Prostate gland (tissue), 2 donors: ENCODE measurements around the gene FOXB2.
"Not testable (repeated sequence)": the region's sequence is repeated elsewhere in the genome, so short reads cannot be mapped to it uniquely, and the experiment has no call there.

ENCODE experiments used
- POLR2A ChIP-seq: fragments of 450-650 bp; IDR thresholded peaks from one replicate; pipeline ENCODE4 v1.6.1; 2016; ENCODE audit warnings: antibody characterized with exemption, mild to moderate bottlenecking
- TF ChIP-seq, protein P1 (sequence below), 4 experiments: fragments of 200-600 bp in 2 of 4; fragments of 450-650 bp in 2 of 4; sonication (generic) in 2 of 4; IDR thresholded peaks; 1 replicate in 3 of 4; 2 replicates in 1 of 4; pipeline ENCODE4 v1.5.1; 2016 to 2019; ENCODE audit warnings: antibody characterized with exemption in 4 of 4, mild to moderate bottlenecking in 2 of 4, moderate library complexity in 2 of 4

DNA sequence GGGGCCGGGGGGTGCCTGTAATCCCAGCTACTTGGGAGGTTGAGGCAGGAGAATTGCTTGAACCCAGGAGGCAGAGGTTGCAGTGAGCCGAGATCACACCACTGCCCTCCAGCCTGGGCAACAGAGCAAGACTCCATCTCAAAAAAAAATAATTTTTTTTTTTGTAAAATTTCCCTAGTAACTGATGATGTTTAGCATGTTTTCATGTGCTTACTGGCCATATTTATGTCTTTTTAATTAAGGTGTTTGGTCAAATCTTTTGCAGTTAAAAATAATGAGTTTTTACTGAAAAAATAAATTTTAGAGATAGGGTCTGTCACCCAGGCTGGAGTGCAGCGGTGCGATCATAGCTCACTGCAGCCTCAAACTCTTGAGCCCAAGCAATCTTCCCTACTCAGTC is 24.3 kb downstream of the FOXB2 start:
- TF ChIP-seq, protein P1, sequence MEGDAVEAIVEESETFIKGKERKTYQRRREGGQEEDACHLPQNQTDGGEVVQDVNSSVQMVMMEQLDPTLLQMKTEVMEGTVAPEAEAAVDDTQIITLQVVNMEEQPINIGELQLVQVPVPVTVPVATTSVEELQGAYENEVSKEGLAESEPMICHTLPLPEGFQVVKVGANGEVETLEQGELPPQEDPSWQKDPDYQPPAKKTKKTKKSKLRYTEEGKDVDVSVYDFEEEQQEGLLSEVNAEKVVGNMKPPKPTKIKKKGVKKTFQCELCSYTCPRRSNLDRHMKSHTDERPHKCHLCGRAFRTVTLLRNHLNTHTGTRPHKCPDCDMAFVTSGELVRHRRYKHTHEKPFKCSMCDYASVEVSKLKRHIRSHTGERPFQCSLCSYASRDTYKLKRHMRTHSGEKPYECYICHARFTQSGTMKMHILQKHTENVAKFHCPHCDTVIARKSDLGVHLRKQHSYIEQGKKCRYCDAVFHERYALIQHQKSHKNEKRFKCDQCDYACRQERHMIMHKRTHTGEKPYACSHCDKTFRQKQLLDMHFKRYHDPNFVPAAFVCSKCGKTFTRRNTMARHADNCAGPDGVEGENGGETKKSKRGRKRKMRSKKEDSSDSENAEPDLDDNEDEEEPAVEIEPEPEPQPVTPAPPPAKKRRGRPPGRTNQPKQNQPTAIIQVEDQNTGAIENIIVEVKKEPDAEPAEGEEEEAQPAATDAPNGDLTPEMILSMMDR (IDR thresholded peaks at IDR 0.05), result not testable (repeated sequence)
- not testable (repeated sequence) for TF ChIP-seq POLR2A
